Fibroblast of gingiva (primary cell): Measurements from ENCODE around the gene SEPTIN7.
A peak's percentile ranks its signal among the peaks of the same experiment; 100 is the strongest.

Experiments
- DNase-seq: peaks from one replicate; pipeline ENCODE4 v3.0.0-alpha.2; 2011; ENCODE audit warnings: low read depth

The SEPTIN7 gene

DNA sequence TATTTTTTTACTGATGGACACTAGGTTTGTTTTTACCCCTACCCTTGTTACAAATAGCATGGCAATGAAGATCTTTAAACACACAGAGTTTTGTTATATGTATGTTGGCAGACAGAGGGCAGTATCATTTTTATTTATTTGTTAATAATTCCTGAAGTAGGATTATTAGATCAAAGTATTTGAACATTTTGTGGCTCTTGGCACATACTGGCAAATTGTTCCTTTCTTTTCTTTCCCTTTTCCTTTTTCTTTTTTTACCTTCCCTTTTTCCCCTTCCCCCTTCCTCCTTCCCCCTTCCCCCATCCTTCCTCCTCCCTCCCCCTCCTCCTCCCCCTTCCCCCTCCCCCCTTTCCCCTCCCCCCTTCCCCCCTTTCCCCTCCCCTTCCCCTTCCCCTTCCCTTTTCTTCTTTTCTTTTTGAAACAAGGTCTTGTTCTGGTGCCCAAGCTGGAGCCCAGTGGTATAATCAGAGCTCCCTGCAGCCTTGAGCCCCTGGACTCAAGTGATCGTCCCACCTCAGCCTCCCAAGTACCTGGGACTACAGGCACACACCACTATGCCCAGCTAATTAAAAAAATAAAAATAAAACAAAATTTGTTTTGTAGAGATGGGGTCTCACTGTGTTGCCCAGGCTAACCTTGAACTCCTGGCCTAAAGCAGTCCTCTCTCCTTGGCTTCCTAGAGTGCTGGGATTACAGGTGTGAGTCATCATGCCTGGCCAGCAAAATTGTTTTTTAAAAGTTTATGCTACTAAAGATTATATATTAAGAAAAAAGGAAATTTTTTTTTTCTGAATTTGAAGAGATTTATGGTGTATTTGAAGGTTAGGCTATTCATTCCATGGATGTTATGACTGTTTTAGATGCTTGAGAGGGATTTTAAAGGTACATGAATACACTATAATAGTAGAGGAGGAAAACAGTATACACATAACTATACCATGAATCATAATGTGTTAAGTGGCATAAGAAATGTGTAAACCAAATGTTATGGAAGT is 39.3 kb downstream of the SEPTIN7 start:
- DNase-seq, result peak; percentile 2

DNA sequence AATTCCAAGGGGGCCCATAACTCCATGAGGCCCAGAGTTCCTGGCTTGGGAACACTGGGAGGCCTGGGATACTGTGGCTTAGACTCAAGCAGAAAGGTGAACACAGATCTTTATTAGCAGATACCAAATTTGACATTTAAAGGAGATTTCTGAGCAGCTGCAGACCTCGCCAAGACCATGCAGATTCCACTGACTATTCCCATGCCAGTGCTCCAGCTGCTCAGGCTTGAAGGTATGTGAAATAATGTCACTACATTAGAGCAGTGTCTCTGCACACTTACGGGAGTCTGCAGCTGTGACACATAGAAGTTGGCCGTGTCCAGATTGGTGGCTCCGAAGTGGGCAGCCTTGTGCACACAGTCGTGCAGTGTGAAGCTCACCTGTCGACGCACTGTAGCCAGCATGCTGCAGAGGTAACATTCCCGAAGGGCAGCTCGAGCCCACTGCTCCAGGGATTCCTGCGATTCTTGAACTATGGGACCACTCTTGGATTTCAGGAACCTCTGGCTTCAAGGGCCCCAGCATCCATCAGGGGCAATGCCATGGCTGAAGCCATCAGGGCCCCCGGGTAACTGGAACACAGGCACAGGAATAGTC is 46.1 kb downstream of the SEPTIN7 start:
- no peak for DNase-seq

DNA sequence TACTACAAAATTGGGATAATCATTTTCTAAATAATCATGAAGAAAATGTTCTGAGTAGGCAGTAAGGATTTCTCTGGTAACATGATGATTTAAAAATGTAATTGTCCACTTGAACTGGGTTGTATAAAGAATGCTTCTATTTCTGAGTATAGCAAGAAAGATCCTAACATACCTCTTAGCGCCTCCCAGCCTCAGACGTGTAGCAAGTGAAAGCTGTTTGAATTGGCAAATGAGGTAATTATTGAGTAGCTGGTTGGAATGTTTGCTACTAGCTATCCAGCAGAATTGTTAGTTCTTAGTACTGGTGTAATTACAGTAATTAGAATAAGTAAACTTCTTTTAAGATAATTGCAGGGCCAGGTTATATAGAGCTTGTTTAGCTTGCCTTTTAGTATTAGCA is 47.9 kb downstream of the SEPTIN7 start:
- DNase-seq, result no peak

DNA sequence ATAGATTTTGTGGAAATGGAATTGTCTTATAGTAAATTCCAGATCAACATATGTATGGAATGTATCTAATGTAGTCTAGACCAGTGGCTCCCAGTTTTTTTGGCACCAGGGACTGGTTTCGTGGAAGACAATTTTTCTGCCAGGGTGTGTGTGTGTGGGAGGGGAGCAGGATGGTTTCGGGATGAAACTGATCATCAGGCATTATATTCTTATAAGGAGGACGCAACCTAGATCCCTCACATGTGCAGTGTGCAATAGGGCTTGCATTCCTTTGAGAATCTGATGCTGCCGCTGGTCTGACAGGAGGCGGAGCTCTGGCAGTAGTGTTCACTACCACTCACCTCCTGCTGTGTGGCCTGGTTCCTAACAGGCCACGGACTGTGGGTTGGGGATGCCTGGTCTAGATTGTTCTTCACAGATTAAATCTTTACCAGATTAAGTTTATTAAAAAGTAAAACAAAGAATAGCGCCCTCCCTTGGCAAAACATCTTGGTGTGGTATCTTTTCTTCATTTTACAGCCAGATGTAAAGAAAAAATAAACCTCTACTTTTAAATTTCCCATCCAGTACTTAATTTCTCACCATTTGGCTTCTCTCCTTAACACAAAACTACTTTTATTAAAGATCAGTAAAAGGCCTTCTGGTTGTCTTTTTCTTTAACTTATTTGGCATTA is 48.4 kb downstream of the SEPTIN7 start:
- peak; percentile 22 for DNase-seq

DNA sequence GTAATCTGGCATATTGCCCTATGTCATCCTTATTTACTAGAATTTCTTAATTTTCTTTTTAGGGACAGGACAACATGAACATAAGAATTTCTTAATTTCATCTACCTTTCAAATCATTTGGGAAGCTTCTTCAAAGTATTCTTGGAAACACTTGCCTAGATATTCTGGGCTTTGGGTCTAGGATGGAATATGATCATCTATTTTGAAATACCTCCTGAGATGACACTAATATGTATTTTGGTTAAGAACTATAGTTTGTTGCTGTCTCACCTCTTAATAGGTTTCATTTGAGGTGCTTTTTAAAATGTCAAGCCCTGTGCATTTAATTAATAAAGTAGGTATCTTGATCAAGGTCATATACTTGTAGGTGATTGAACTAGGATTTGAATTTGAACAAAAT is 49.1 kb downstream of the SEPTIN7 start:
- DNase-seq, result no peak
